VCaP (cell line): ENCODE measurements around the gene SV2C.
A peak's percentile ranks its signal among the peaks of the same experiment; 100 is the strongest.

Experiments used
- H3K27ac ChIP-seq: fragments of 450-650 bp; 2 replicates; pipeline ENCODE4 v1.5.1; 2017
- TF ChIP-seq, protein P1 (sequence below): fragments of 450-650 bp; conservative IDR thresholded peaks from 2 replicates; pipeline ENCODE4 v1.5.1; 2017; ENCODE audit warnings: mild to moderate bottlenecking, moderate library complexity

The SV2C gene

DNA sequence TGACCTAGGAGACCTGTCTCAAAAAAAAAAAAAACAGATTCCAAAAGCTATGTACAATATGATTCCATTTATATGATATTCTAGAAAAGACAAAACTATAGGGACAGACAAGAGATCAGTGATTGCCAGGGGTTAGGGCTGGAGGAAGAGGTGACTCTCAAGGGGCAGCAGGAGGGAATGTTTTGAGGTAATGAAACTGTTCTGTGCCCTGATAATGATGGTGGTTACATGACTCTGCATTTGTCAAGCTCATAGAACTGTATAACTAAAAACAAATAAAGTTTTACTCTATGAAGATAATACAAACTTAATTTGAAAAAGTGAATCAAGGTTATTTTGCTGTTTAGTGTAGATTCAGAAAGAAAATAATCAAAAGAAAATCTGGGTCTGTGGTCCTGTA is 194.6 kb downstream of the SV2C start:
- H3K27ac ChIP-seq, result no peak overlapping the region
- TF ChIP-seq, protein P1, sequence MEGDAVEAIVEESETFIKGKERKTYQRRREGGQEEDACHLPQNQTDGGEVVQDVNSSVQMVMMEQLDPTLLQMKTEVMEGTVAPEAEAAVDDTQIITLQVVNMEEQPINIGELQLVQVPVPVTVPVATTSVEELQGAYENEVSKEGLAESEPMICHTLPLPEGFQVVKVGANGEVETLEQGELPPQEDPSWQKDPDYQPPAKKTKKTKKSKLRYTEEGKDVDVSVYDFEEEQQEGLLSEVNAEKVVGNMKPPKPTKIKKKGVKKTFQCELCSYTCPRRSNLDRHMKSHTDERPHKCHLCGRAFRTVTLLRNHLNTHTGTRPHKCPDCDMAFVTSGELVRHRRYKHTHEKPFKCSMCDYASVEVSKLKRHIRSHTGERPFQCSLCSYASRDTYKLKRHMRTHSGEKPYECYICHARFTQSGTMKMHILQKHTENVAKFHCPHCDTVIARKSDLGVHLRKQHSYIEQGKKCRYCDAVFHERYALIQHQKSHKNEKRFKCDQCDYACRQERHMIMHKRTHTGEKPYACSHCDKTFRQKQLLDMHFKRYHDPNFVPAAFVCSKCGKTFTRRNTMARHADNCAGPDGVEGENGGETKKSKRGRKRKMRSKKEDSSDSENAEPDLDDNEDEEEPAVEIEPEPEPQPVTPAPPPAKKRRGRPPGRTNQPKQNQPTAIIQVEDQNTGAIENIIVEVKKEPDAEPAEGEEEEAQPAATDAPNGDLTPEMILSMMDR, result no peak

DNA sequence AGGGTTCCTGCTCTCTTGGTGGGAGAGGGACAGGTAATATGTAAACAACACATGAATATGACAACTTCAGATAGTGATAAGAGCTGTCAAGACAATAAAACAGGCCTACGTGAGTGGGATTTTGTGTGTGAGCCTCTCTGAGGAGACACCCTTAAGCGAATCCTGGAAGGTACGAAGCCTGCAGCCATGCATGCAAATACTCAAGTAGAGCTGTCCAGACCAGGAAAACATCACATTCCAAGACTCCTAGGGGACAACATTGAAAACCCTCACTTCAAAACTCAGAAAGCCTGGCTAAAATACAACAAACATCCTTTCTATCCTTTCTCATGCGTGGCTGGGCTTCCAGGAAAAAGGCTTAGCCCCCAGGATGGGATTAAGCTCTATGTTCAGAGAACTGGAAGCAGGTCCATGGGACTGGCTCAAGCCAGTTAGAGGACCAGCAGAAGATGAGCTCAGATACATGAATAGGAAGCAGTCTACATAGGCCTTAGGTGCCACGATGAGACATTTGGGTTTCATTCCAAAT is 195.1 kb downstream of the SV2C start:
- TF ChIP-seq, protein P1, result no peak
- H3K27ac ChIP-seq, result no peak overlapping the region

DNA sequence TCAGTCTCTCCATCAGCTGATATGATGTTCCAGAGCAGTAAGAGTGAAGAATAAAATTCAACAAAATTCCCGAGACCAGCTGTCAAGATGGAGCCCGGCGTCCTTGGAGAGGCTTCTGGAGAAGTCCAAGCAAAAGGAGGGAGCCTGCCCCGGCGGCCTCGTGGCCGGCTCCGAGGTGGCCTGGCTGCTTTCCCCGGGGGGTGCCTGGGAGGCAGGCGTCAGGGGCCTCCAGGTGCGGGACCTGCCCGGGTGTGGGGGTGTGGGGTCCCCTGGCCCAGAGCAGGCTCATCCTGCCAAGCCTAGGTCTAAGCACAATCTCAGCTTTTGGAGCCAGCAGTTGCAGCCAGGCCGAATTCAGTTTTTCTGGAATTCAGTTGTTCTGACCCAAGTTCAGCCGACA is 197.3 kb downstream of the SV2C start:
- TF ChIP-seq, protein P1, result no peak

DNA sequence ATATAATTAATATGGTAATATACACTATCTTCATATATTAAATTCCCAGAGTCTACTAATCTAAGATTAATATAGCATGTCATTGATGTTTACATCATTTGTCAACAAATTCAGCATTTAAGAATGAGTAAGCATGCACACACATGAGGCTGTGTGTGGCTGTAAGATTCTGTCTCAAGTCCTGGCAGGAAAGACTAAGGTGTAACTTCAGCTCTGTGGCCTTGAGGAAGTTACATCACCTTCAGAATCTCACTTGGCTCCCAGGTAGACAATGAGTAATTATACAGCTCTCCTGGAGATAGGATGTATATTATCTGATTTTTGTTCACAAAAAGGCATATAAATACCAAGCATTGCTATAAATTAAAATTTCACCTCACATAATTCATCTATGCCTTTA is 200.5 kb downstream of the SV2C start:
- TF ChIP-seq, protein P1, result no peak

More for the DNA sequence above, 197.3 kb downstream of the SV2C start:
- no peak overlapping the region for H3K27ac ChIP-seq

DNA sequence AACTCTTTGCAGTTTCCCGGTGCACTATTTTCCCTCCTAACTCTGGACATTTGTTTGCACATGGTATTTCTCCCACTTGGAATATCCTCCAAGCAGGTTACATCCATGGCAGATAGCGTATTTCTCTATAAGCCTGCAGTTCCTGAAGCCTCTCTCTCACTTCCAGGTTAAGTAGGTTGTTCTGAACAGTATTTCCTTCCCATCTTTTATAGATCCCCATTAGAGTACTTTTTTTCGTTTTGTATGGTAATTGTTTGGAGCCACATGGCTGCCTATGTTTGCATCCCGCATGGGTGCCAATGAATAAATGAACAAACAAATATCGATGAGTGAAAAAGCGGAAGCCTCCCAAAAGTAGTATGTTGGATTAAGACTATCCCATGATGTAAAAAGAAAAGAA is 206.5 kb downstream of the SV2C start:
- TF ChIP-seq, protein P1, result no peak
- H3K27ac ChIP-seq, result peak overlapping the region; percentile 54

More for the DNA sequence above, 200.5 kb downstream of the SV2C start:
- H3K27ac ChIP-seq, result no peak overlapping the region

DNA sequence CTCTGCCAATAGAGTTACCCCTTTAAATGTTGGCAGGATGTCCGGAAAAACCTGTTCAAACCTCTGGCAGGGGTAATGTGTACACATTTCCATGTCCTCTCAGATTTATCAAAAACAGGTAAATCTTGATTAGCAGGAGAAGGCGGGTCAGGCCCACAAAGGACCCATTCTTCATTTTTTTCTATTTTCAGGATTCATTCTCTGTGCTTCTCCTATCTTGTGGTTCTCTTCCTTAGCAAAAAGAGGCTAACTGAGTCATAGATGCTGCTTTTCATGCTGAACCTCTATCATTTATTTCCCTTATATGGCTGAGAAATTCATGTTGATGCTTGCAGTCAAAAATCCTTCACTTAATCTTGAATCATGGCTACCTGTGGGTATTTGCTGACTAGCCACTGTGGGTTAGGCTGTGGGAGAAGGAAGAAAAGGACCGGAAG is 207.2 kb downstream of the SV2C start:
- TF ChIP-seq, protein P1, result no peak
- peak overlapping the region; percentile 54 for H3K27ac ChIP-seq

DNA sequence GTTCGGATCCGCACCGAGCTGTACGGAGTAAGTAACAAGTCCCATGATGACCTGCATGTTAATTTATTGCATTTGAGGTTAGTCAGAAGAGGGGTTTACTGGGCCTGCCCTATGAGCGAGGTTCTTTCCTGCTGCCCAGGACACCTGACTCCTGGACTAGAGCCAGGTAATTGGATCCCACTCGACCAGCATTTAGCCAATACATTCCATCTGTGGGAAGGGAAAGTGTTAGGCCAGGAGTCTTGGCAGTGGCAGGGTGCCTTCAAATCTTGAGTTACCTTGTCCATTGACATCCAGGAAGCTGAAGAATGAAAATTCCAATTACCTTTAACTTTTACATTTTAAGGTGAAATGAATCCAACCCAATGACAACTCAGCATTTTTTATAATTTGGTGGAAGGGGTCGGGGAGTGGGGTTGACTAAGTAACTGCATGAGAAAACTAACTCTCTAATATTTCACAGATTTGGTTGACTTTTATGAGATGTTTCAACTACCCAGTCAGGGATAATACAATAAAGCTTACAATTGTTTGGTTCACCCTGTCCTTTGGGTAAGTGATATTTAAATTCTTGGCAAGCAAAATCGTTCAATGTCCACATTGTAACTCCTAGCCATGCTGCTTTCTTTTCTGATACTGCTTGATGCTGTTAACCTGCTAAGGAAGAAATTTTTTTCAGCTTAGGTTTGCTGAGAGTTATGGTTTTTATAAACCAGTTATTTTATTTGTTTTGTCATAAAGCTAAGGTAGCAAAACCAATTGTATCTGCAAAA is 208.3 kb downstream of the SV2C start:
- peak overlapping the region; percentile 54 for H3K27ac ChIP-seq
- TF ChIP-seq, protein P1, result no peak
